Epidermal melanocyte (primary cell): ENCODE results near the gene DNHD1.
A peak's percentile ranks its signal among the peaks of the same experiment; 100 is the strongest.

Experiments
- DNase-seq: peaks from one replicate; pipeline ENCODE4 v3.0.0; 2011; ENCODE audit warnings: low spot score; ENCODE audit not compliant: insufficient read length

The DNHD1 gene

DNA sequence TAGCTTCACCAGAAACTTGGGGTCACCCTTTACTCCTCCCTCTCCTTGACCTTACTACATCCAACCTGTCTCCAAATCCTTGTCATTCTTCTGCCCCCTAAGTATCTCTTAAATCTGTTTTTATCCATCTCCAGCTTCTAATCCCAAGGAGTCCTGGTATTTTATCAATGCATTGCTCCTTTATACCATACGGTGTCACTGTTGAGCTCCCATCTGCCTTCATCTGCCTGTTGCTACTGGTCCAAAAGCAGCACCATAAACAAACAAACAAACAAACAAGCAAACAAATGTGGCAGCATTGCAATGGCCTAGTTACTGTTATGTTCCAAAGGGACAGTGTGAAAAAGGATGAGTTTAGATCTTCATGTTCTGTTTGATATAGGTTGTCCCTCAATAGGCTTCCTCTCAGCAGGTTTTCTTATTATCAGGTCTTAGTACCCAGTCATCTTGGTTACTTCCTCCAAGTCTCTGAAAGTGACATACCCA lies 34.2 kb downstream of the DNHD1 start:
- peak; percentile 74 for DNase-seq

DNA sequence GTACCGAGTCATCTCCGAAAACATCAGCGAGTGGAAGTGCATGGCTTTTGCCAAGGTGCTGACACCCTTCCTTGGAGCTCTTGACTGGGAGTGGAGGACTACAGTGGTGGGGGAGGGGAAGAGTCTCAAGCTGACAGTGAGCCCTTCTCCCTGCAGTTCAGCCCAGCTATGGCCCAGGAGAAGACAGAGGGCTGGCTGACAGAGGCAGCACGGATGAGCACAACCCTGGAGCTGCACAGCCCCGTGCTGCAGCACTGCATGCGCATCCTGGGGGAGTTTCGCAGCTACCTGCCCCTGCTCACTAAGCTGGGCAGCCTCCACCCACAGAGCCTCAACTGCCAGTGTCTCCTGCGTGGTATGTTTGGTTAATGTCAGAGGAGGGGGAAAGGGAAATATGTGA lies 41.4 kb downstream of the DNHD1 start:
- no peak for DNase-seq

DNA sequence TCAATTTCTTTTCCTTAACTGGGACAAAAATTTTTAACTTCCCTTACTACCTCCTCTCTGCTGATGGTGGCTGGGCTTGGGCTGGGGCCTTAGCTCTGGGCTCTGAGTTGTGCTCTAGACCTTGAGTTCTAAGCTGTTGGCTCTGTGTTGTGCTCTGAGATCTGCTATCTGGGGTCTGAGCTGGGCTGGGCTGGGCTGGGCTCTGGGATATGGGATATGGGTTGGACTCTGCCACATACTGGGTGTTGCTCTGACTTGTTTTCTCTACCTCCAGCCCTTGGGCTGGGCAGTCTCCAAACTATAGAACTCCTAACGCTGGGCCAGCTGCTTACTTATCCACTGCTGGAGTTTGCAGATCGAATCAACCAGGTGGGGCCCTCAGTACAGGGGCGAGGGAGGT lies 41.9 kb downstream of the DNHD1 start:
- no peak for DNase-seq

DNA sequence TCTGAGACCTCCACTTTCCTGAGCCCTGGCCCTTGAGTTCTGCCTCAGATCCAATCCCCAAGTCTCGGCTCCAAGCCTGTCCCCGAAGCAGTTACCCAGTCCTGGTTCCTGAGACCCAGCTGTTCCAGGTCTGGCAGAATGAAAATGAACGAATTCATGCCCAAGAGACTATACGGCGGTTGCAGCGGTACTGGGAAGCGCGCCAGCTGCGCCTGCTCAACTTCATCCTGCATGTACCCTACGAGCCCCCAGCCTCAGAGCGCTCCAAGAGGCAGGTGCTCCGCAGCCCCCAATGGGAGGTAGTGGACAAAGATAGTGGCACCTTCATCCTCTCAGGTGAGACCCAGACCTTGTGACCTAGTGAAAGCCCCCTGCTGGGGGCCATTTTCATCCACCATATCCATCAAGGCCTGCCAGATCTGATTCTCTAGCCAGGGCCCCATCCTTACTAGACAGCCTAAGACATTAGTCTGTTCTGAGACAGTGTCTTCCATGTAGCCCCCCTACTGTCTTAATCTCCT lies 42.7 kb downstream of the DNHD1 start:
- no peak for DNase-seq

DNA sequence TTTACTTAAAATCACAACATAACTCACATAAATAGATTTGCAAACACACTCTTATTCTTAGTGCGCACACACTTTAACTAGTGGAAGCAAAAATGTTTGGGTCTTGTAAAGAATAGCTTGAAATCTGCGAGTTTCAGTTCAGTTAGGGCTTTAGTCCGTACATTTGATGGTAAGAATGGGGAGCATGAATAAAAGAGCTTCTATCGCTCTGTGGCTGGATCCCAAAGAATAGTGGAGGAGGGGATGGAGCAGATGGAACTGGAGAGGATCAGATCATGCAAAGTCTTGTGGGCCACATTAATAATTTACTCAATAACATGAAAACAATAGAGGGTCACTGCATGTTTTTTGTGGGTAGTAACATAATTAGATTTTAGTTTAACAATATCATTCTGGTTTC lies 44.3 kb downstream of the DNHD1 start:
- DNase-seq = no peak

DNA sequence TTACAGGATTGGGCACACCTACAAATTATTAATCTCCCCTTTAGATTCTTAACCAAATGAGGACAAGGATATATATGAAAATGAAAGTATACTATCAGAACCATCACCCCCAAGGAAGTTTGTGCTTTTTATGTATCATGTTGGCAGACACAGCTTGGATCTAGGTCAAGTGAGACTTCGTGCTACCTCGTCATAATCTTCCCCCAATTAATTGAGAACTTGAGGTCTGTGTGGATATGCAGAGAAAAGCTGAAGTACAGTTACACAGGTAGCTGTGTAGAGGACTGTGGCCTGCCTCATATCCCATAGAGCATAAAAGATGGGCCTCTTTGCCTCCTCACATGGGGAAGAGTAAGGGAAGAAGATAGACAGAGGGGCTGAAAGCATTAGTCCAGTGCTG lies 45.6 kb downstream of the DNHD1 start:
- no peak for DNase-seq

DNA sequence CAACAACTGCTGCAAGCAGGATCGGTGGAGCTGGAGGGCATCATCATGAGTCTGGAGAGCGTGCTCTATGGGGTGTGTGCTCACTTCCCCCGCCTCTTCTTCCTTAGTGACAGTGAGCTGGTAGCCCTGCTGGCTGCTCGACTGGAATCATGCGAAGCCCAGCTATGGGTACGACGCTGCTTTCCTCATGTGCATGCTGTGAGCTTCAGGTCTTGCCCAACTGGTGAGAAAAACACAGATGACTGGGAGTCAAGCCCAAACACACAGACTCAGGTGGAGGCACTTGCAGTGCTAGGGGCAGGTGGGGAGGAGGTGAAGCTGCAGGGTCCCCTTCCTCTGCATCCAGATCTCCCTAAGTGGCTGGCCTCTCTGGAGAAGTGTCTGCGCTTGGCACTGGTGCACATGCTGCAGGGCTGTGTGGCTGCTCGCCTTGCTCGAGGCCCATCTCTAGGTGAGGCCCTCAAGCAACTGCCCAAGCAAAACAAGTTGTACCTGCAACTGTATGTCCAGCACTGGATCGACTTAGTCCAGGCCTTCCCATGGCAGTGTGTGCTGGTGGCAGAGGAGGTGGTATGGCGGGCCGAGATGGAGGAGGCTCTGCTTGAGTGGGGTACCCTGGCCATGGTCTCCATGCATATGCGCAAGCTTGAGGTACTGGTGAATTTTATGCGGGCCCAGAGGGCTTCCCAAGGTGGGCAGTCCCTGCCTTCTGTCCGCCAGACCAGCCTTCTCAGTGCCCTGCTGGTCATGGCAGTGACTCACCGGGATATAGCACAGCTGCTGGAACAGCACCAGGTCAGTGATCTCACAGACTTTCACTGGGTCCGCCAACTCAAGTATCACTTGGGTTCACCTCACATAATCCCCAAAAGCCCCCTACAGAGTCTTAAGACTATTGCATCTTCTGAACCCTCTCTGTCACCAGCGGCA lies 48.1 kb downstream of the DNHD1 start:
- DNase-seq = no peak

DNA sequence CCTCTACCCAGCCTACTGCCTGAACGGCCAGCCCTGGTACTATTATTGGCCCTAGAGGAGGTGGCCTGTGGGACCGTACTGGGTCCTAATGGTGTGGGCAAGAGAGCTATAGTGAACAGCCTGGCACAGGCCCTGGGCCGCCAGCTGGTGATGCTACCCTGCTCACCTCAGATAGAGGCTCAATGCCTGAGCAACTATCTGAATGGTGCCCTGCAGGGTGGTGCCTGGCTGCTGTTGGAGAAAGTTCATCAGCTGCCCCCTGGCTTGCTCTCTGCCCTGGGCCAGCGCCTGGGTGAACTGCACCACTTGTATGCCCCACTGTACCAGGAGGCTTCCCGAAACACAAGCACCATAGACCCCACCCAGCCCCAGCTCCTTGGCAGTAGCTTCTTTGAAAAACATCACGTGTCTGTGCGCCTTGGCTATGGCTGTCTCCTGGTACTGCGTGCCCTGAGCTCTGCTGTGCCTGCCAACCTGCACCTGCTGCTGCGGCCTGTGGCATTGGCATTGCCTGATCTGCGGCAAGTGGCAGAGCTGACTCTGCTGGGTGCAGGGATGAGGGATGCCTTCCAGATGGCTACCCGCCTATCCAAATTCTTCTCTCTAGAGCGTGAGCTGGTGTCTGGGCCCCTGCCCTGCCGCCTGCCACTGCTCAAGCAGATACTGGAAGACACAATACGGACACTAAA lies 49.0 kb downstream of the DNHD1 start:
- DNase-seq = no peak

DNA sequence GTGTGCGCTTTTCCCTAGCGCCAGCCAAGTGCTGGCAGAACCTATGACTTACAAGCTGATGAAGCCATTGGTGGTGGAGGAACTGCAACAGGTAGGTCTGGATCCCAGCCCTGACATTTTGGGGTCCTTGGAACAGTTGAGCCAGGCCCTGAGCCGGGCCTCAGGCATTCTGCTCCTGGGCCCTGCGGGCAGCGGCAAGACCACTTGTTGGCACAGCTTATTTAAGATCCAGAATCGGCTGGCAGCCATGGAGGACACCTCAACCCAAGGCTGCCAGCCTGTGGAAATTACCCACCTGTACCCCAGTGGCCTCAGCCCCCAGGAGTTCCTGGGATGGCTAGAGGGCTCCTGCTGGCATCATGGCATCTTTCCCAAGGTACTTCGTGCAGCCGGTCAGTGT lies 49.7 kb downstream of the DNHD1 start:
- DNase-seq = no peak

DNA sequence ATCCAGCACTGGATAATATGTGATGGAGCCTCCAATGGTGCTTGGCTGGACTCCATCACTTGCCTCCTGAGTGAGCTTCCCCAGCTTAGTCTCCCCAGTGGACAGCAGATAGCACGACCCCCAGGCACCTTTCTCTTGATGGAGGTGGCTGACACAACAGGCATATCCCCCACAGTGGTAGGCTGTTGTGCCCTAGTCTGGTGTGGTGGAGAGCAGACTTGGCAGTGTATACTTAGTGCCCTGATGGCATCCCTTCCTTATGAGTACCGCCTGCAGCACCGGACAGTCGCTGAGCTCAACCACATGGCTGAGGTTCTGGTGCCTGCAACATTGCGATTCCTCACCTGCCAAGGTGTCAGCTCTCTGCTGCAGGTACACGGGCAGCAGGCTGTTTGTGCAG lies 50.1 kb downstream of the DNHD1 start:
- no peak for DNase-seq

DNA sequence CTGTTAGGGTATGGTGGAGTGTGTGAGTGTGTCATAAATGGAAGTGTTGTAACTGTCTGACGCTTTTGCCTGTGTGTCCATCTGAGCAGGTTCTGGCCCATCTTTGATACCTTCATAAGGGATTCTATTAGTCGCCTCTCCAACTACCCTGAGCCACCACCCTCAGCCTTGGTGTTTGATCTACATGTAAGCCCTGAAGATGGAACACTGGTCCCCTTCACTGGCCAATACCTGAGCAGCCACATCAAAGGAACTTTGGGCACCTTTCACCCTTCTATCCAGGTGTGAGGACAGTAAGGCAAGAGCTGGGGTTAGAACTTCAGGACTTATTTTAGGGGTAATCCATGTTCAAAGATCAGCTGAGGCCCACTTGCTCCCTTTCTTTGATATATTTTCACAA lies 51.0 kb downstream of the DNHD1 start:
- no peak for DNase-seq

DNA sequence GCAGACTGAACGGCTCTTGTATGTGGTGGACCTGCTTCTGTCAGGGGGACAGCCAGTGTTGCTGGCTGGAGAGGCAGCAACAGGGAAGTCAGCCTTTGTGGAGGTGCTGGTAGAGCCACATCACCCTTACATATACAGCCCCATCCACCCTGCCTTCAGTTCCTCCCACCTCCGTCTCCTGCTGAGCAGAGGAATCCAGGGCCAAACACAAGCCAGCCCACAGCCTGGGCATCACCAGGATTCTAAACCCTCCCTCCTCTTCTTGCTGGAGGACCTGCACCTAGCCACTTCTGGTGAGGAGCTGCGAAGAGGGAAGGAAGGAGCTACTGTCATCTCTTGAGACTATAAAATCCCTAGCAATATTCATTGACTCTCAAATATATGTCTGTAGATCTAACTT lies 51.6 kb downstream of the DNHD1 start:
- DNase-seq = no peak

DNA sequence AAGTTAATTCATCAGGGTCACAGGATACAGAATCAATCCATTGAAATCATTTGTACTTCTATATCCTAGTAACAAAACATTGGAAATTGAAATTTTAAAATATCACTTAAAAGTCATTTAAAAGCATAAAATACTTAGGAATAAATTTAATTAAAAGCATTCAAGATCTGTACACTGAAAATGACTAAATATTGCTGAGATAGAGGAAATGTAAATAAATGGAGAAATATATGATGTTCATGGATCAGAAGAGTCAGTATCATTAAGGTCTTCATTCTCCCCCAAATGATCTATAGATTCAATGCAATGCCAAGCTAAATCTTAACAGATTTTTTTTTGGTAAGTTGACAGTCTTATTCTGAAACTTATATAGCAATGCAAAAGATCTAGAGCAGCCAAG lies 56.6 kb downstream of the DNHD1 start:
- no peak for DNase-seq

DNA sequence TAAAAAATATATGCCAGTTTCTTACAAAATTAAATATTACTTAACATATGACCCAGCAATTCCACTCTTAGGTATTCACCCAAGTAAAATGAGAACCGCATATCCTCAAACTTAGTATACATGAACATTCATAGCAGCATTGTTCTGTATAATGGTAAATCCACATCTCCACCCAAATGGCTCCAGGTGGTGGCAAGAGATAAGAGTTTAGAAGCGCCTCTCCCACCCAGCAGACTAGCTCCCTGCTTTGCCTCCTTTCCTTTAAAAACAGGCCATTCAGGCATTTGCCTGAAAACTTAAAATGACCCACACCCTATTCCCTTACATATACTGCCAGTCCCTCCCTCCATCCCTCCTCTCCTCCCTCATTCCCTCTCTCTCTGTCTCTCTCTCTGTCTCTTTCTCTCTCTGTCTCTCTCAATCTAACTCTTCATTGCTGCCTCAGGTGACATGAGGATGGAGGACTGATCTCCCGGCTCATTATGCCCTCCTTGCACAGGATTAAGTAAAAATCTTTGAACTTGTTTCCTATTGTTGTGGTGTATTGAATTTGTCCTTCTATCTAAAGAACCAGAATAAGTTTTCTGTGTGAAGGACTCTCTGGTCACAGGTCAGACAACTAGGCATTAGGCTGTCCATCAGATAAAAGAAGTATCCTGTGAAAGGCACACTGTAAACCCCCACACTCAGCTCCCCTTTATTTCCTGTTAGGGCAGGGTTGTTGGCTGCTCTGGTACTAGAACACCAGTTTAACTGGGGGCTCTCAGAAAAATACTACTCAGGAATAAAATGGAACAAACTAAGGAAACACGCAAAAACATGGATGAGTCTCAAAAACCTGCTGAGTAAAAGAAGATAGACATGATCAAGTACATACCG lies 58.0 kb downstream of the DNHD1 start:
- DNase-seq = no peak

DNA sequence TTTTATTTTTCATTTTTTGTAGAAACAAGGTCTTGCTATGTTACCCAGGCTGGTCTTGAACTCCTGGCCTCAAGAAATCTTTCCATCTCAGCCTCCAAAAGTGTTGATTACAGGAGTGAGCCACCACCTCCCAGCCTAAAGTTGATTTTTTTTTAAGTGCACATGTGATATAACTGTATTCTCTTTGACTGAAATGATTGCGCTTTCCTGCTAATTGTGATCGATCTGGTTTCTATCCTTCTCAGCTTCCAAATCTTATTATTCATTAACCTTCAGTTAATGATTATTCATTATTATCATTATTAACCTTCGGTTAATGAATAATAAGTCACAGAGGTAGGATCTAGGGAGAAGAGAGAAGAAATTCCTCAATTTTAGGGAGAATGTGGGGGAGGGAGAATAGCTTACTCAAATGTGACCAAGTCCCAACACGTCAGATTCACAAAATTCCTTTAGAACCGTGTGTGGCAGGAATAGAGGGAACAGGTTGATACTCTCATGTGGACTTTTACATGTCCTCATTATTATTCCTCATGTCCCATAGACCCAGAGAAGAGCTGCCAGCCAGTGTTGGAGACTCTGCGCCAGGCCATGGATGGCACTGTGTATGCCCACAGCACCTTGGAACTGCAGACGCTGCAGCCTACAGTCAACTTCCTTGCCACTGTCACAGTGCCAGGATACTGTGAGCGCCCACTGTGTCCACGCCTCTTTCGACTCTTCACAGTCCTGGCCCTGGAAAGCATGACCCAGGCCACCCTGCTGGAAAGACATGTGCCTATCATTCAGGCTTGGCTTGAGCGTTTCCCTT lies 59.3 kb downstream of the DNHD1 start:
- DNase-seq = no peak

DNA sequence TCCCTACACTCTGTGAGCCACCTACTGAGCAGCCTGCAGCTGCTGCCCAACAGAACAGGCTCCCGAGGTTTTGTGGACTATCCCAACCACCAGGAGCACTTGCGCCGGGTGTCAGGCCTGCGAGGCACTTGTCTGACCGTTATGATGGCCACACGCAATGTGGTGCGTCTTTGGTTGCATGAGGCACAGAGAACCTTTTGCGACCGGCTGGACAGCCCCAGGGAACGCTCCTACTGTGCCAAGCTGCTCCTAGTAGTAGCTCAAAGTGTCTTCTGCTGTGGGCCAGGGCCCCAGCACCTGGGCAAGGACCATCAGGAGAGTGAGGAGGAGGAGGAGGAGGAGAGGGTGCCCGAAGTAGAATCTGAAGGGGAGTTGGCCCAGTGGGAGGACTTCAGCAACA lies 60.0 kb downstream of the DNHD1 start:
- DNase-seq = no peak

DNA sequence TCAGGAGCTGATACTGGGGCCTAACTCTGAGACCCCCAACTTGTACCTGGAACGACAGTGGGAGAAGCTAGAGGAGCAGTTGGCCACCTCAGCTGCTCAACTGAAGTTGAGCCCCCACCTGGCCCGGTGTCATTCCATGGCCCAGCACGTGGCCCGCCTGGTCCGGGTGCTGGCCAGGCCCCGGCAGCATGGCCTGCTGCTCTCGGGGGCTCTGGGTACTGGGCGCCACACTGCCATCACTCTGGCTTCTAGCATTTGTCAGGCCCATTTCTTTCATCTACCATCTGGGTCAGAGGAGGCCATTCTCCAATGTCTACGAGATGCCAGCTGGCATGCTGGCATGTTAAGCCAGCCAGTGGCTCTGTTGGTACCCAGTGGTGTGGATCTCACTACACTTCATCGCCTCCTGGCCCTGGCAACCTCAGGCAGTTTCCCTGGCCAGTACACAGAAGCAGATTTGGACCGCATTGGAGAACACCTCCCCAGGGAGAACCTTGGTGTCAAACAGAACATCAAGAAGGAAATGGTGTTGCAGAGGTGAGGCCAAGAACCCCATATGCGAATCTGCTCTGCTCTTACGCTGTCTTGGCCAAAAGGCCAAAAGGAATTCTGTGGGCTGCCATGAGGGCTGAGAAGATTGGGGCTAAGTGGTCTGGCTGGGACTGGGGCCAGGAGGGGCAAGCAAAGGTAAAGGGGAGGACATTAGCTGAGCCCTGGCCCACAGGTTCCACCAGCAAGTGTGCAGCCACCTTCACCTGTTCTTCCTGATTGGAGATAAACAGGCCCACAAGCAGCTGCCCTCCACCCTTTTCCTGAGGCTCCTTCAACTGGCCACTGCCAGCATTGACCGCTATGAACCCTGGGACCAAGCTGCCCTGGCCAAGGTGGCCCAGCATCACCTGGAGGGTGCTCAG lies 60.9 kb downstream of the DNHD1 start:
- no peak for DNase-seq

DNA sequence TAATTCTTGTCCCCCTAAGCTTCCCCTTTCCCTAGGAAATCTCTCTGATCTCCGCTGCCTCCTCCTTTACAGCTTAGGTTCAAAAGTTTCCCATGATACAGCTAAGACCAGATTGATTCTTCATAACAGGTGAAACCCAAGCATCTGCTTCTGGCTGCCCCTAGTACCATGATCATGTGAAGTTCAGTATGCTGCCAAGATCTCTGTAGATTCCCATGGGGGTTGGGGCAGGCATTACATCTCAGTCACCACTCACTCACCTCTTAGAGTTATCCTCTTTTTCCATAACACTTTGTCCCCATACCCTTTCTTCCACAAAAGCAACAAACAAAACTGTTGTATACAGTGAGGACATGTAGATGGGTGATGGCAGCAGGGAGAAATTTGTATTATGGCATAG lies 62.3 kb downstream of the DNHD1 start:
- DNase-seq = no peak

DNA sequence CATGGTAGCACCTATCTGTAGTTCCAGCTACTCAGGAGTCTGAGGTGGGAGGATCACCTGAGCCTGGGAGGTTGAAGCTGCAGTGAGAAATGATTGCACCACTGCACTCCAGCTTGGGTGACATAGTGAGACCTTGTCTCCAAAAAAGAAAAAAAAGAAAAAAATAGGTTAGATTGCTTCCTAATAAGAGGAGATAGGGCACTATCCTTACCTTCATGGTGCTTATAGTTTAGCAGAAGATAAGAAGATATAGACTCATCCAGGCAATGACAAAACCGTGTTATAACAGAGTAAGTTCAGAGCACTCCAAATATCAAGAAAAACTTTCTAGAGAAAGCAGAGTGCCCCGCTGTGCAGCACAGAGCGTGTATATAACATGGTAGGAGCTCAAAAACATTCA lies 64.2 kb downstream of the DNHD1 start:
- no peak for DNase-seq
